IMR-90 (cell line): ENCODE results near the gene GLCE. TPM values are rescaled to one million over a fixed set of nuclear protein-coding genes. Genes with fewer than 3 reads are reported as not detected.

Experiments
- ATAC-seq: fragments of 200-7000 bp; cut with Tn5 transposase; 2 replicates; pipeline ENCODE4 v1.9.1; 2020; ENCODE audit warnings: low read depth, mild to moderate bottlenecking, moderate library complexity
- BruUV-seq: library from RNA; stranded (reverse); fragments of 400-500 nt; replicated peaks from 2 replicates; lab custom pipeline; 2021; lab: Mats Ljungman, UMichigan
- CTCF ChIA-PET: fragments of 300-600 bp; formaldehyde crosslinking; extraction: SDS; loops from one replicate; lab custom pipeline; 2021; ENCODE audit warnings: antibody characterized with exemption; lab: Yijun Ruan, JAX
- POLR2A ChIA-PET: fragments of 300-600 bp; sonication (Branson Sonifier 250); formaldehyde crosslinking; loops from one replicate; lab custom pipeline; 2022; ENCODE audit warnings: antibody characterized with exemption; ENCODE audit not compliant: unreplicated experiment; lab: Charles Lee
- DNase-seq: peaks from one replicate; pipeline ENCODE4 v3.0.0; 2013
- H2AFZ ChIP-seq: replicated peaks from 2 replicates; pipeline ENCODE3; 2013; ENCODE audit warnings: low read length, mild to moderate bottlenecking; ENCODE audit not compliant: poor library complexity
- H2AK5ac ChIP-seq: 2 replicates; pipeline ENCODE4 v1.6.1; 2013; ENCODE audit warnings: low read depth, low read length, inconsistent platforms
- H2AK9ac ChIP-seq: replicated peaks from 2 replicates; pipeline ENCODE3; 2013; ENCODE audit warnings: mild to moderate bottlenecking, low read depth, low read length, moderate library complexity; ENCODE audit not compliant: poor library complexity
- H2BK120ac ChIP-seq: 2 replicates; pipeline ENCODE4 v1.6.1; 2013; ENCODE audit warnings: low read depth, low read length, inconsistent platforms
- H2BK15ac ChIP-seq: 3 replicates; pipeline ENCODE4 v1.6.1; 2013; ENCODE audit warnings: low read depth, low read length, inconsistent platforms
- H2BK20ac ChIP-seq: 2 replicates; pipeline ENCODE4 v1.6.1; 2013; ENCODE audit warnings: low read depth, mild to moderate bottlenecking, inconsistent platforms, low read length, moderate library complexity
- H2BK5ac ChIP-seq: 2 replicates; pipeline ENCODE4 v1.6.1; 2013; ENCODE audit warnings: mild to moderate bottlenecking, low read depth, low read length, inconsistent platforms; ENCODE audit not compliant: poor library complexity, severe bottlenecking
- H3K14ac ChIP-seq: replicated peaks from 2 replicates; pipeline ENCODE4 v1.6.1; 2013; ENCODE audit warnings: low read depth, low read length, inconsistent platforms
- H3K18ac ChIP-seq: 2 replicates; pipeline ENCODE4 v1.6.1; 2013; ENCODE audit warnings: low read depth, low read length, control low read depth
- H3K23ac ChIP-seq: 2 replicates; pipeline ENCODE4 v1.6.1; 2013; ENCODE audit warnings: low read depth, low read length, inconsistent platforms
- H3K27ac ChIP-seq: 2 replicates; pipeline ENCODE4 v1.5.1; 2013; ENCODE audit warnings: mild to moderate bottlenecking, control low read depth, low read length; ENCODE audit not compliant: insufficient read depth
- H3K27me3 ChIP-seq: 2 replicates; pipeline ENCODE4 v1.6.1; 2013; ENCODE audit warnings: low read length; ENCODE audit not compliant: control insufficient read depth, insufficient read depth
- H3K36me3 ChIP-seq: 2 replicates; pipeline ENCODE4 v1.6.1; 2013; ENCODE audit warnings: low read length, mixed read lengths; ENCODE audit not compliant: control insufficient read depth, insufficient read depth
- H3K4ac ChIP-seq: 2 replicates; pipeline ENCODE4 v1.6.1; 2013; ENCODE audit warnings: low read depth, low read length, inconsistent platforms
- H3K4me1 ChIP-seq: 2 replicates; pipeline ENCODE4 v1.6.1; 2013; ENCODE audit warnings: low read length, mixed read lengths; ENCODE audit not compliant: control insufficient read depth, insufficient read depth
- H3K4me2 ChIP-seq: 2 replicates; pipeline ENCODE4 v1.6.1; 2013; ENCODE audit warnings: low read depth, mild to moderate bottlenecking, control low read depth, low read length, moderate library complexity
- H3K4me3 ChIP-seq: 2 replicates; pipeline ENCODE4 v1.5.1; 2013; ENCODE audit warnings: low read depth, mild to moderate bottlenecking, control low read depth, low read length, moderate library complexity; ENCODE audit not compliant: insufficient read depth
- H3K56ac ChIP-seq: 2 replicates; pipeline ENCODE4 v1.6.1; 2013; ENCODE audit warnings: low read length, inconsistent platforms; ENCODE audit not compliant: insufficient read depth; ENCODE audit errors: extremely low read depth
- H3K79me1 ChIP-seq, 2 experiments: 2 replicates each; pipeline ENCODE4 v1.6.1; 2013; ENCODE audit warnings: low read length in 2 of 2, inconsistent platforms in 1 of 2, low read depth in 1 of 2
- H3K9ac ChIP-seq: 2 replicates; pipeline ENCODE4 v1.6.1; 2013; ENCODE audit warnings: low read depth, low read length, control low read depth
- H3K9me1 ChIP-seq: 2 replicates; pipeline ENCODE4 v1.6.1; 2013; ENCODE audit warnings: low read length, inconsistent platforms; ENCODE audit not compliant: insufficient read depth
- H3K9me3 ChIP-seq: 2 replicates; pipeline ENCODE4 v1.6.1; 2013; ENCODE audit warnings: low read length; ENCODE audit not compliant: control insufficient read depth, insufficient read depth
- H4K20me1 ChIP-seq: 2 replicates; pipeline ENCODE4 v1.6.1; 2013; ENCODE audit warnings: low read length, inconsistent platforms; ENCODE audit not compliant: insufficient read depth
- H4K5ac ChIP-seq: 2 replicates; pipeline ENCODE4 v1.6.1; 2013; ENCODE audit warnings: mild to moderate bottlenecking, low read depth, low read length, control low read depth
- H4K8ac ChIP-seq, 2 experiments: 2 replicates each; pipeline ENCODE4 v1.6.1; 2013; ENCODE audit warnings: low read depth in 2 of 2, low read length in 2 of 2, control low read depth in 1 of 2, inconsistent platforms in 1 of 2
- H4K91ac ChIP-seq: 2 replicates; pipeline ENCODE4 v1.6.1; 2013; ENCODE audit warnings: low read depth, low read length, inconsistent platforms; ENCODE audit not compliant: insufficient read depth
- BHLHE40 ChIP-seq: fragments of 150-350 bp; IDR thresholded peaks from 2 replicates; pipeline ENCODE4 v1.6.1; 2016; ENCODE audit warnings: mild to moderate bottlenecking, low read depth, low read length
- CEBPB ChIP-seq: IDR thresholded peaks from 2 replicates; pipeline ENCODE4 v1.6.1; 2012; ENCODE audit warnings: low read depth, low read length, improper control_type of control experiment
- CHD1 ChIP-seq: IDR thresholded peaks from 2 replicates; pipeline ENCODE4 v1.6.1; 2012; ENCODE audit warnings: low read depth, low read length, improper control_type of control experiment
- MAFK ChIP-seq: IDR thresholded peaks from 2 replicates; pipeline ENCODE4 v1.6.1; 2012; ENCODE audit warnings: low read depth, low read length, improper control_type of control experiment
- MAZ ChIP-seq: IDR thresholded peaks from 2 replicates; pipeline ENCODE4 v1.6.1; 2012; ENCODE audit warnings: low read depth, mild to moderate bottlenecking, low read length, improper control_type of control experiment, moderate library complexity, borderline replicate concordance
- MXI1 ChIP-seq: IDR thresholded peaks from 2 replicates; pipeline ENCODE4 v1.6.1; 2012; ENCODE audit warnings: low read depth, mild to moderate bottlenecking, low read length, moderate library complexity, borderline replicate concordance
- NFE2L2 ChIP-seq: fragments of 150-350 bp; IDR thresholded peaks from 2 replicates; pipeline ENCODE4 v1.6.1; 2016; ENCODE audit warnings: low read depth, mild to moderate bottlenecking, low read length
- POLR2A ChIP-seq: IDR thresholded peaks from 2 replicates; pipeline ENCODE4 v1.6.1; 2012; ENCODE audit warnings: mild to moderate bottlenecking, low read depth, low read length
- RAD21 ChIP-seq: IDR thresholded peaks from 2 replicates; pipeline ENCODE4 v1.6.1; 2012; ENCODE audit warnings: low read length, improper control_type of control experiment
- RCOR1 ChIP-seq: IDR thresholded peaks from 2 replicates; pipeline ENCODE4 v1.6.1; 2012; ENCODE audit warnings: mild to moderate bottlenecking, low read length, improper control_type of control experiment; ENCODE audit not compliant: insufficient replicate concordance
- RFX5 ChIP-seq: IDR thresholded peaks from 2 replicates; pipeline ENCODE4 v1.8.0; 2012; ENCODE audit warnings: low read depth, mild to moderate bottlenecking, low read length, moderate library complexity
- SMC3 ChIP-seq: fragments of 150-350 bp; IDR thresholded peaks from 2 replicates; pipeline ENCODE4 v1.6.1; 2016; ENCODE audit warnings: low read depth, mild to moderate bottlenecking, antibody characterized with exemption, low read length, moderate library complexity
- WGBS, 2 experiments: methylation state at CpG; one replicate each; pipeline versions ENCODE4 v1.1.5 to v1.1.7; 2013; ENCODE audit warnings: missing lambda C conversion rate in 2 of 2; ENCODE audit not compliant: insufficient read length in 1 of 2; ENCODE audit errors: extremely low coverage in 2 of 2; 5-methylcytosine and 5-hydroxymethylcytosine counted together
- dilution Hi-C: fragments of 300-500 bp; cut with HindIII; formaldehyde crosslinking; loops from one replicate; pipeline ENCODE4 v1.14.3; 2018; ENCODE audit warnings: low sequenced_read_pairs; ENCODE audit not compliant: unreplicated experiment
- in situ Hi-C: fragments of 300-500 bp; cut with MboI; formaldehyde crosslinking; loops from 3 replicates; pipeline ENCODE4 v1.14.3; 2019; ENCODE audit warnings: low sequenced_read_pairs, inconsistent platforms, mixed read lengths
- intact Hi-C: fragments of 100-400 bp; cut with micrococcal nuclease; formaldehyde crosslinking; loops from 2 replicates; pipeline ENCODE4 v1.10.0; 2022
- polyA plus RNA-seq, 3 experiments: library from polyadenylated mRNA; depleted of rRNA; stranded (reverse); fragments of >200 nt; gene quantifications; 2 replicates each; pipeline ENCODE4 v1.2.3, GENCODE V29; 2012; ENCODE audit warnings: low replicate concordance in 1 of 3
- total RNA-seq: library from RNA; depleted of rRNA; stranded (reverse); fragments of >200 nt; gene quantifications from 2 replicates; pipeline ENCODE4 v1.2.3, GENCODE V29; 2012
- TF ChIP-seq, protein P1 (sequence below): fragments of 150-350 bp; IDR thresholded peaks from 2 replicates; pipeline ENCODE4 v1.6.1; 2017; ENCODE audit warnings: mild to moderate bottlenecking, antibody characterized with exemption, low read length, low read depth
- TF ChIP-seq, protein P2 (sequence below): fragments of 150-350 bp; IDR thresholded peaks from 2 replicates; pipeline ENCODE4 v1.6.1; 2016; ENCODE audit warnings: low read depth, mild to moderate bottlenecking, low read length, moderate library complexity, borderline replicate concordance
- TF ChIP-seq, protein P3 (sequence below): conservative IDR thresholded peaks from 2 replicates; pipeline ENCODE4 v1.5.1; 2012; ENCODE audit warnings: mild to moderate bottlenecking, low read depth, low read length, improper control_type of control experiment

Gene GLCE
- total and polyA plus RNA-seq, 2 of the 4 experiments (the other 2 are of a cell fraction) = 15.3 to 29.6 TPM

- H2AFZ ChIP-seq = no peak overlapping the region
- in situ Hi-C loops (no loop called here), intact Hi-C loops (no loop called here), dilution Hi-C loops (no loop called here)
- H3K4me3 ChIP-seq = no peak overlapping the region
- no peak overlapping the region for H3K4ac ChIP-seq
- H3K36me3 ChIP-seq = no peaks in the 10 kb centered on the region
- H3K14ac ChIP-seq = no peak overlapping the region
- H3K27me3 ChIP-seq = no peaks in the 10 kb centered on the region
- no peak overlapping the region for H3K56ac ChIP-seq
- H3K23ac ChIP-seq = no peak overlapping the region
- no peak overlapping the region for H2AK9ac ChIP-seq
- H3K27ac ChIP-seq = no peak overlapping the region
- no peak overlapping the region; the same call in 1 of the 2 replicates for H2AK5ac ChIP-seq
- H4K8ac ChIP-seq = no peak overlapping the region
- H2BK5ac ChIP-seq = no peak overlapping the region
- TF ChIP-seq CHD1 (no peak), NFE2L2 (no peak), POLR2A (no peak), BHLHE40 (no peak), MAZ (no peak), CEBPB (no peak), MXI1 (no peak), RFX5 (no peak), RCOR1 (no peak), MAFK (no peak), SMC3 (no peak), RAD21 (no peak)
- TF ChIP-seq, protein P1, sequence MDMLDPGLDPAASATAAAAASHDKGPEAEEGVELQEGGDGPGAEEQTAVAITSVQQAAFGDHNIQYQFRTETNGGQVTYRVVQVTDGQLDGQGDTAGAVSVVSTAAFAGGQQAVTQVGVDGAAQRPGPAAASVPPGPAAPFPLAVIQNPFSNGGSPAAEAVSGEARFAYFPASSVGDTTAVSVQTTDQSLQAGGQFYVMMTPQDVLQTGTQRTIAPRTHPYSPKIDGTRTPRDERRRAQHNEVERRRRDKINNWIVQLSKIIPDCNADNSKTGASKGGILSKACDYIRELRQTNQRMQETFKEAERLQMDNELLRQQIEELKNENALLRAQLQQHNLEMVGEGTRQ = no peak
- TF ChIP-seq, protein P2, sequence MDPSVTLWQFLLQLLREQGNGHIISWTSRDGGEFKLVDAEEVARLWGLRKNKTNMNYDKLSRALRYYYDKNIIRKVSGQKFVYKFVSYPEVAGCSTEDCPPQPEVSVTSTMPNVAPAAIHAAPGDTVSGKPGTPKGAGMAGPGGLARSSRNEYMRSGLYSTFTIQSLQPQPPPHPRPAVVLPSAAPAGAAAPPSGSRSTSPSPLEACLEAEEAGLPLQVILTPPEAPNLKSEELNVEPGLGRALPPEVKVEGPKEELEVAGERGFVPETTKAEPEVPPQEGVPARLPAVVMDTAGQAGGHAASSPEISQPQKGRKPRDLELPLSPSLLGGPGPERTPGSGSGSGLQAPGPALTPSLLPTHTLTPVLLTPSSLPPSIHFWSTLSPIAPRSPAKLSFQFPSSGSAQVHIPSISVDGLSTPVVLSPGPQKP = no peak
- TF ChIP-seq, protein P3, sequence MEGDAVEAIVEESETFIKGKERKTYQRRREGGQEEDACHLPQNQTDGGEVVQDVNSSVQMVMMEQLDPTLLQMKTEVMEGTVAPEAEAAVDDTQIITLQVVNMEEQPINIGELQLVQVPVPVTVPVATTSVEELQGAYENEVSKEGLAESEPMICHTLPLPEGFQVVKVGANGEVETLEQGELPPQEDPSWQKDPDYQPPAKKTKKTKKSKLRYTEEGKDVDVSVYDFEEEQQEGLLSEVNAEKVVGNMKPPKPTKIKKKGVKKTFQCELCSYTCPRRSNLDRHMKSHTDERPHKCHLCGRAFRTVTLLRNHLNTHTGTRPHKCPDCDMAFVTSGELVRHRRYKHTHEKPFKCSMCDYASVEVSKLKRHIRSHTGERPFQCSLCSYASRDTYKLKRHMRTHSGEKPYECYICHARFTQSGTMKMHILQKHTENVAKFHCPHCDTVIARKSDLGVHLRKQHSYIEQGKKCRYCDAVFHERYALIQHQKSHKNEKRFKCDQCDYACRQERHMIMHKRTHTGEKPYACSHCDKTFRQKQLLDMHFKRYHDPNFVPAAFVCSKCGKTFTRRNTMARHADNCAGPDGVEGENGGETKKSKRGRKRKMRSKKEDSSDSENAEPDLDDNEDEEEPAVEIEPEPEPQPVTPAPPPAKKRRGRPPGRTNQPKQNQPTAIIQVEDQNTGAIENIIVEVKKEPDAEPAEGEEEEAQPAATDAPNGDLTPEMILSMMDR = no peak
- H3K9me1 ChIP-seq = peaks cover 11% of the 10 kb centered on the region
- no TSS peak for BruUV-seq
- no peak overlapping the region for H3K18ac ChIP-seq
- DNase-seq = no peak
- no peak overlapping the region for H4K91ac ChIP-seq
- no peak overlapping the region for H2BK20ac ChIP-seq
- H3K4me1 ChIP-seq = peaks cover 9% of the 10 kb centered on the region
- H3K79me1 ChIP-seq = 0 out of 4 replicates have a peak, but pooled peaks cover 0 to 4% of the 10 kb centered on the region in 2 experiments
- H2BK120ac ChIP-seq = no peak overlapping the region
- no peak overlapping the region for H3K4me2 ChIP-seq
- ChIA-PET CTCF (no interaction called here), POLR2A (no interaction called here)
- 0 out of 2 replicates have a peak, but pooled peaks cover 2% of the 10 kb centered on the region for H4K20me1 ChIP-seq
- no peak overlapping the region for H4K5ac ChIP-seq
- no peak for ATAC-seq
- WGBS, 2 experiments = 100% methylated on average over 3 of the region's 8 CpGs; no CpG with 5 or more reads in 1 of the 2 experiments
- H3K9me3 ChIP-seq = no peaks in the 10 kb centered on the region
- H3K9ac ChIP-seq = no peak overlapping the region
- no peak overlapping the region for H2BK15ac ChIP-seq
Observed at GRCh38 chr15:69313432-69314000, 153.1 kb downstream of the GLCE start.
